HG03354 (cell line): ENCODE data around the gene CABLES1.
"Not testable (repeated sequence)": the region's sequence is repeated elsewhere in the genome, so short reads cannot be mapped to it uniquely, and the experiment has no call there.

Experiments
- ATAC-seq: cut with Tn5 transposase; IDR thresholded peaks from one replicate; pipeline ENCODE4 v1.9.1; 2021; ENCODE audit warnings: mild to moderate bottlenecking; ENCODE audit not compliant: unreplicated experiment, poor library complexity, severe bottlenecking

Gene CABLES1

DNA sequence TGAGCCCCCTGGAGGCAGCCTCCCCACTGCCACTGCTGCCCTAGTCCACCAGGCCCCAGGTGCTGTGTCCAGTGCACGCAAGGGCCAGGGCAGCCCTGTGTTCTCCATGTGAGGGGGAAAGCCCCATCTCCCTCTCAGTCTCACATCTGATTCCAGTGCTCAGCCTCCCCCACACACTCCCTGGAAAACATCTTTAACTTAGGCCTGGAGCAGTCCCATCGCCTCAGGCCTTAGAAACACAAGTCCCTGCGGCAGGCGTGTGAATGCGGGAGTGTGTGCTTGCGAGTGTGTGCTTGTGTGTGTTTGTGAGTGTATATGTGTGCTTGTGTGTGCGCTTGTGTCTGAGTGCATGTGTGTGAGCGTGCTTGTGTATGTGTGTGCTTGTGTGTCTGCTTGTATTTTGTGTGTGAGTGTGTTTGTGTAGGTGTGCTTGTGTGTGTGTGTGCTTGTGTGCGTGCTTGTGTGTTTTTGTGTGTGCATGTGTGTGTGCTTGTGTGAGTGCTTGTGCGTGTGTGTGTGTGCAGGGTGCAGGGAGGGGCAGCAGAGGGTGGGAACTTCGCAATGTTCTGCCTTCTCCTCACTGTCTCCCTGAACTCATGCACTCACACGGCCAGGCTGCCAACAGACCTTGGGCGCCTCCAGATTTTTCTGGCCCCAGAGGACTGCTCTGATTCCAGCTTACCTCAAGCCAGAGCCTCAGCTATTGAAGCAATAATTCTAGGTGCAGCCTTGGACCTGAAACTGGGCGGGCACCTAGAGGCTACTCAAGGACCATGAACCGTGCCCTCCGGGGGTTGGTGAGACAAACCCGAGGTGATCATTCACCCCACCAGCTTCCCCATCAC lies 139.6 kb downstream of the CABLES1 start:
- no peak for ATAC-seq

GRCh38 chr18:23276451-23276850 lies 141.2 kb downstream of the CABLES1 start:
- no peak for ATAC-seq

DNA sequence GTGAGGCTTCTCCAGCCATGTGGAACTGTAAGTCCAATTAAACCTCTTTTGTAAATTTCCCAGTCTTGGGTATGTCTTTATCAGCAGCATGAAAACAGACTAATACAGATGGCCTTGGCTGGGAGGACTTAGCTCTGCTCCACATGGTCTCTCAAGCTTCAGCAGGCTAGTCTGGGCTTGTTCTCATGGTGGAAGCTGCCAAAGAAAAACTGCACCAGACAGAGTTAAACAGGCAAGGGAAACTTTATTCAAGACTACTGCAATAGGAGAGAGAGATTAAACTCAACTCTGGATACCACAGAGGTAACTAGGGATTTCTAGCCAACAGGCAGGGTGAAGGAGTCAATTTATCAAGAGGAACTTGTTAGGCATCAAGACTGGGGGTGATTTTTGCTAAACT lies 142.1 kb downstream of the CABLES1 start:
- ATAC-seq, result no peak

GRCh38 chr18:23279931-23280330 lies 144.6 kb downstream of the CABLES1 start:
- no peak for ATAC-seq

GRCh38 chr18:23280844-23281243 lies 145.6 kb downstream of the CABLES1 start:
- no peak for ATAC-seq

GRCh38 chr18:23281626-23282436 lies 146.5 kb downstream of the CABLES1 start:
- no peak for ATAC-seq

DNA sequence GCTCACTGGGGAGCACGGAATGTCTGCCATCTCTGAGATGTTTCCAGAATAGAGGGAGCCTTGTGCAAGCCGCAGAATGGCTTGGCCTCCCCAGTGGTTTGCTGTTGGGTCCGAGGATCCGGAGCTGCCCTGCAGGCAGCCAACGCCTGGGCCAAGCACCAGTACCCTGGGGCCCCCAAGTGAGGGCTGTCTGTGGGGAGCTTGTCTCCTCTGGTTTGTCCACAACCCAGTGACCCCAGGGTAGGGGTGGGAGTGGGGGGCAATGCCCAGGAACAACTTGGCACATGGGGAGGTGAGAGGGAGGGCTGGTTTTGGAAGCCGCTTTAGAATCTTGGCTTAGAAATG lies 147.1 kb downstream of the CABLES1 start:
- no peak for ATAC-seq

GRCh38 chr18:23283916-23284430 lies 148.7 kb downstream of the CABLES1 start:
- peak; percentile 84 for ATAC-seq

- no peak for ATAC-seq
Observed at GRCh38 chr18:23284629-23285028, 149.3 kb downstream of the CABLES1 start.

DNA sequence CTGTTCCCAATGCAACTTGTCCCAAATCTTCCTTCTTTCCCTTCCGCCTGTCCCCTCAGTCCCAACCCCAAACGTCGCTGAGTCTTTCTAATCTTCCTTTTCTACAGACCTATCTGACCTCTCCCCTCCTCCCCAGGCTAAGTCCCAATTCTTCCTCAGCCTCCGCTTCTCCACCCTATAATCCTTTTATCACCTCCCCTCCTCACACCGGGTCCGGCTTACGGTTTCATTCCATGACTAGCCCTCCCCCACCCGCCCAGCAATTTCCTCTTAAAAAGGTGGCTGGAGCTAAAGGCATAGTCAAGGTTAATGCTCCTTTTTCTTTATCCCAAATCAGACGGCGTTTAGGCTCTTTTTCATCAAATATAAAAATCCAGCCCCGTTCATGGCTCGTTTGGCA lies 150.3 kb downstream of the CABLES1 start:
- not testable (repeated sequence) for ATAC-seq

GRCh38 chr18:23291456-23292205 lies 156.3 kb downstream of the CABLES1 start:
- no peak for ATAC-seq

- ATAC-seq, result no peak
Observed at GRCh38 chr18:23300231-23300805, 165.0 kb downstream of the CABLES1 start.

DNA sequence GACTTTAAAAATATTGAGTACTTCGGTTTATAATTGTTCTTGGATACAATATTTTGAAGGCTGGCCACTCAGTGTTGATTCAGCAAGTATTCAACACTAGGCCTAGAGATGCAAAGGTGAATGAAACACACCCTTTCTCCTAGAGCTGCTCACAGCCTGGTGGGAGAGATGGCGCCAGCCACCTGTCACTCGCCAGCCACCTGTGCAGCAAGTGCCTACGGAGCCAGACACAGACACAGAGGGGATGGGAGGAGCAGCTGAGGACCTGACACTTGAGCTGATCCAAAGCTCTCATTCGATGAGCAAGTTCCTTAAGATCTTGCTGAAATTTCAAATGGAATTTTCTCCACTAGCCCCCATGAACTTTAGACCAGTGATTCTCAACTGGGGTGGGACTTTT lies 166.7 kb downstream of the CABLES1 start:
- no peak for ATAC-seq

DNA sequence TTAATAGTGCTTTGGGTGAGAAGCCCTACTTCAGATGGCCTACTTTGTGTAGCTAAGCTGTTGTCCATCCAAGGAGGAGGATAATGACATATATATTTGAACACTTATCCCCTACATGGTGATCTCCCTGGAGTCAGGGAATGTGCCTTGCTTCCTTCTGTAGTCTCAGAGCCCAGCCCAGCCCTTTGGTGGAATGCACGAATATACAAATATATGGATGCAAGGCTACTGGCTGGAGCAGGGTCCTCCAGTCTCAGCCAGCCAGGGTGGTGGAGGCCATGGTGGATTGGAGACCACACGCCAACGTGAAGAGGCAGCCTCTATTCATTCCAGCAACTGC lies 167.2 kb downstream of the CABLES1 start:
- no peak for ATAC-seq

- ATAC-seq, result no peak
Observed at GRCh38 chr18:23302851-23303527, 167.7 kb downstream of the CABLES1 start.

- peak; percentile 56 for ATAC-seq
Observed at GRCh38 chr18:23306822-23307221, 171.5 kb downstream of the CABLES1 start.

GRCh38 chr18:23307567-23308295 lies 172.4 kb downstream of the CABLES1 start:
- ATAC-seq, result peak; percentile 75
